ENCODE measurements around the gene CPNE2. TPM values are rescaled to one million over a fixed set of nuclear protein-coding genes. Genes with fewer than 3 reads are reported as not detected.
"Not testable (repeated sequence)": the region's sequence is repeated elsewhere in the genome, so short reads cannot be mapped to it uniquely, and the experiment has no call there.

The CPNE2 gene
- total RNA-seq, 1 donor from 2014 or later: 36.6 TPM

DNA sequence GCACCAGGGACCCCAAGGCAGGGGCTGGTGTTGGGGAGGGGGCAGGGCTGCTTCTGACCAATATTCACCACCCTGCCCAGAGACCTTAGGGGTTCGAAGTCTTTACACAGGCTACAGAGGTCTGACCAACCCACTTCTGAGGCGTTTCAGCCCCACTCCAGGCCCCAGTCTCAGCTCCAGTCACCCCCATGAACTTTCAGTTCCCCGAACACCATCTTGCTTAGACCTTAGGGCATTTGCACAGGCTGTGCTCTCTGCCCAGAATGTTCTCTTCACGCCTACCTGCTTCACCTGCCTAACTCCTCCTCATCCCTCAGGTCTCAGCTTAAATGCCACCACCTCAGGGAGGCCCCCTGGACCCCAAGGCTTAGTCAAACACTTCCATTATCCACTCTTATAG lies 25.8 kb upstream of the CPNE2 start:
- TF ChIP-seq, protein P1, sequence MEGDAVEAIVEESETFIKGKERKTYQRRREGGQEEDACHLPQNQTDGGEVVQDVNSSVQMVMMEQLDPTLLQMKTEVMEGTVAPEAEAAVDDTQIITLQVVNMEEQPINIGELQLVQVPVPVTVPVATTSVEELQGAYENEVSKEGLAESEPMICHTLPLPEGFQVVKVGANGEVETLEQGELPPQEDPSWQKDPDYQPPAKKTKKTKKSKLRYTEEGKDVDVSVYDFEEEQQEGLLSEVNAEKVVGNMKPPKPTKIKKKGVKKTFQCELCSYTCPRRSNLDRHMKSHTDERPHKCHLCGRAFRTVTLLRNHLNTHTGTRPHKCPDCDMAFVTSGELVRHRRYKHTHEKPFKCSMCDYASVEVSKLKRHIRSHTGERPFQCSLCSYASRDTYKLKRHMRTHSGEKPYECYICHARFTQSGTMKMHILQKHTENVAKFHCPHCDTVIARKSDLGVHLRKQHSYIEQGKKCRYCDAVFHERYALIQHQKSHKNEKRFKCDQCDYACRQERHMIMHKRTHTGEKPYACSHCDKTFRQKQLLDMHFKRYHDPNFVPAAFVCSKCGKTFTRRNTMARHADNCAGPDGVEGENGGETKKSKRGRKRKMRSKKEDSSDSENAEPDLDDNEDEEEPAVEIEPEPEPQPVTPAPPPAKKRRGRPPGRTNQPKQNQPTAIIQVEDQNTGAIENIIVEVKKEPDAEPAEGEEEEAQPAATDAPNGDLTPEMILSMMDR (IDR thresholded peaks at IDR 0.05): no peak
- Histone ChIP-seq H3K27me3 (no peaks in the 10 kb centered on the region), H3K27ac (no peak overlapping the region), H3K4me3 (no peak overlapping the region), H3K36me3 (peaks cover 0 to 2% of the 10 kb centered on the region in 2 donors), H3K4me1 (peaks cover 0 to 2% of the 10 kb centered on the region in 2 donors), H3K9me3 (no peaks in the 10 kb centered on the region)
- intact Hi-C loops (cut with DNase I): no loop called here
- DNase-seq (ENCODE audit: low spot score in 2 of 2): no peak

DNA sequence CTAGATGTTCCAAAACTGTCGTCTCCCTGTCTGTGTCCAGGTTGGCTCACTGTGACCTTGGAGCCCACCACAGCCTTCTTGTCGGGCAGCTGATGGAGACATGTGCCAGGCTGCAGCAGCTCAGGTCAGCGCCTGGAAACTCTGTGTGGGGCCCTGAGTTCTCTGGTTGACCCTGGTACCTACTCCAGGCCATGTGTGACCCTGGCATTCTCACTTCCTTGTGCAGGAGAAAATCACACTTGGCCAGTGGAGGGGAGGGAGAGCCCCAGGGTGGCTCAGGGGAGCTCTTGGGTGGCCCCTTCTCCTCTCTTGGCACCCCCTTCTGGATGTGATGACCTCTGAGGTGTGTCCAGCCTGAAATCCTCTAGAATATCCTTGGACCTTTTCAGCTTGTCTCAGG lies 25.0 kb upstream of the CPNE2 start:
- no peak for DNase-seq (ENCODE audit: low spot score in 2 of 2)
- Histone ChIP-seq H3K36me3 (peaks cover 2 to 3% of the 10 kb centered on the region in 2 donors), H3K27ac (no peak overlapping the region), H3K9me3 (no peaks in the 10 kb centered on the region), H3K4me3 (no peak overlapping the region), H3K4me1 (no peaks in the 10 kb centered on the region), H3K27me3 (no peaks in the 10 kb centered on the region)
- TF ChIP-seq, protein P1 (IDR thresholded peaks at IDR 0.05): no peak
- intact Hi-C loops (cut with DNase I): no loop called here

DNA sequence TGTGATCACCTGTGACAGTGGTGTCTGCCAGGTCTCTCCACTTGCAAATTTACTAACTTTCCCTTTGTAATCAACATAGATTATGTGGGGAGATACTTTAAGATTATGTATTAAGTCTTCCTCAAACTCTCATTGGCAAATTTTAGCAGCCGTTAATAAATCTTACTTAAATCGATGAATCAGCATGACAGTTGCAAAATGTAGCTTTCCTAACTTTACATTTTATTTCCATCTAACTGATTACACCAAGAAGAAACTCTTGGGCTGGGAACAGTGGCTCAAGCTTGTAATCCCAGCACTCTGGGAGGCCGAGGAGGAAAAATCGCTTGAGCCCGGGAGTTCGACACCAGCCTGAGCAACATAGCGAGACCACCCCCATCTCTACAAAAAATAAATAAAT lies 23.3 kb upstream of the CPNE2 start:
- H3K36me3 ChIP-seq: peaks cover 2 to 3% of the 10 kb centered on the region in 2 donors
- DNase-seq (ENCODE audit: low spot score in 2 of 2): no peak
- TF ChIP-seq, protein P1 (IDR thresholded peaks at IDR 0.05): no peak
- H3K9me3 ChIP-seq: no peaks in the 10 kb centered on the region
- H3K4me3 ChIP-seq: no peak overlapping the region
- no peak overlapping the region for H3K27ac ChIP-seq
- no peaks in the 10 kb centered on the region for H3K27me3 ChIP-seq
- H3K4me1 ChIP-seq: no peaks in the 10 kb centered on the region
- intact Hi-C loops (cut with DNase I): no loop called here

DNA sequence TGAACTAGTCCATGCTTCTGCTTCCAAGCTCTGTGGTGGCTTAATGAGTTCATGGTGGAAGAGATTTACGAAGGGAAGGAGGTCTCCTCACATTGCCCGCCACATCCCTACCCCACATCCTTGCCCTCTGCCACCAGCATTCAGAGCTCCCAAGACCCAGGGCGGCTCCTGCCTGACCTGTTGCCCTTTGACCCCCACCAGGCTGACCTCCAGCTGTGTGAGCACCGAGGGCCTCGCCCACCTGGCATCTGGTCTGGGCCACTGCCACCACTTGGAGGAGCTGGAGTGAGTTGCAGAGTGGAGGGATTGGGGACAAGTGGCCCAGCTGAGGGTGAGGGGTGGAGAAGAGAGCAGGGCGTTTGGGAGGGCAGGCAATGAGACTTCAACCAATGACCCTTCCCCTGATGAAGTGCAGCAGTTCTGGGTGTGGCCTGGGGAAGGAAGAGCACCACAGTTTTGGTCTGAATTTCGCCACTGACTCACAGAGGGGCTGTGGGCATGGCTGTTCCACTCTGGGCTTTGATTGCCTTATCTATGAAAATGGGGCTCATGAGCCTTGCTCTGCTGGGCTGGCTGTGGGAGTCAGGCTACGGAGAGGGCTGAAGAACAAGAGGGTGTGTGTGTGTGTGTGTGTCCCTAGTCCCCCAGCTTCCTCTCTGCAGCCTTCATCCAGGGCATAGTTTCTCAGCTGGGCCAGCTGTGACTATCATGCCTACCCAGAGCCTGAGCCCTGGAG lies 22.6 kb upstream of the CPNE2 start:
- Histone ChIP-seq H3K36me3 (peaks cover 2 to 3% of the 10 kb centered on the region in 2 donors), H3K27me3 (no peaks in the 10 kb centered on the region), H3K4me3 (no peak overlapping the region), H3K4me1 (no peaks in the 10 kb centered on the region), H3K9me3 (no peaks in the 10 kb centered on the region), H3K27ac (no peak overlapping the region)
- DNase-seq (ENCODE audit: low spot score in 2 of 2): no peak
- intact Hi-C loops (cut with DNase I): no loop called here
- TF ChIP-seq, protein P1 (IDR thresholded peaks at IDR 0.05): no peak

DNA sequence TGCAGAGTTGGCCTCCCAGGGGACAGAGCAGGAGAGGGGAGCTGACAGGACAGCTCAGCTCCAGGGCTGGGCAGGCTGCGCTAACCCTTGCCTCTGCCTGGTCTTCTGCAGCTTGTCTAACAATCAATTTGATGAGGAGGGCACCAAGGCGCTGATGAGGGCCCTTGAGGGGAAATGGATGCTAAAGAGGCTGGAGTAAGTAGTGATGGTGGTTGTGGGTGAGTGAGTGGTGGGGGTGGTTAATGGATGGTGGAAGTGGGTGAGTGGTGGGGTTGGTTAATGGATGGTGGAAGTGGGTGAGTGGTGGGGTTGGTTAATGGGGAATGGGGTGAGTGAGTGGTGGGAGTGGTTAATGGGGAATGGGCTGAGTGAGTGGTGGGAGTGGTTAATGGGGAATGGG lies 22.0 kb upstream of the CPNE2 start:
- intact Hi-C loops (cut with DNase I): no loop called here
- DNase-seq (ENCODE audit: low spot score in 2 of 2): no peak
- TF ChIP-seq, protein P1 (IDR thresholded peaks at IDR 0.05): no peak
- Histone ChIP-seq H3K4me3 (no peak overlapping the region), H3K27ac (no peak overlapping the region), H3K9me3 (no peaks in the 10 kb centered on the region), H3K36me3 (peaks cover 2 to 3% of the 10 kb centered on the region in 2 donors), H3K4me1 (no peaks in the 10 kb centered on the region), H3K27me3 (no peaks in the 10 kb centered on the region)

DNA sequence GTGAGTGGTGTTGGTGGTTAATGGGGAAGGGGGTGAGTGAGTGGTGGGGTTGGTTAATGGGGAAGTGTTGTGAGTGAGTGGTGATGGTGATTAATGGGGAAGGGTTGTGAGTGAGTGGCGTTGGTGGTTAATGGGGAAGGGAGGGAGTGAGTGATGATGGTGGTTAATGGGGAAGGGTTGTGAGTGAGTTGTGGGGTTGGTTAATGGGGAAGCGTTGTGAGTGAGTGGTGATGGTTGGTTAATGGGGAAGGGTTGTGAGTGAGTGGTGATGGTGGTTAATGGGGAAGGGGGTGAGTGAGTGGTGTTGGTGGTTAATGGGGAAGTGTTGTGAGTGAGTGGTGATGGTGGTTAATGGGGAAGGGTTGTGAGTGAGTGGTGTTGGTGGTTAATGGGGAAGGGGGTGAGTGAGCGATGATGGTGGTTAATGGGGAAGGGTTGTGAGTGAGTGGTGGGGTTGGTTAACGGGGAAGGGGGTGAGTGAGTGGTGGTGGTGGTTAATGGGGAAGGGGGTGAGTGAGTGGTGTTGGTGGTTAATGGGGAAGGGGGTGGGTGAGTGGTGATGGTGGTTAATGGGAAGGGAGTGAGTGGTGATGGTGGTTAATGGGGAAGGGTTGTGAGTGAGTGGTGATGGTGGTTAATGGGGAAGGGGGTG lies 21.2 kb upstream of the CPNE2 start:
- H3K4me1 ChIP-seq; H3K4me3 ChIP-seq; H3K9me3 ChIP-seq; H3K27ac ChIP-seq; H3K27me3 ChIP-seq; DNase-seq (ENCODE audit: low spot score in 2 of 2); intact Hi-C loops (cut with DNase I); H3K36me3 ChIP-seq: not testable (repeated sequence)
